GM11168 (cell line): Measurements from ENCODE around the gene ANGPTL4.

ENCODE experiments used
- in situ Hi-C: fragments of 300-500 bp; cut with MboI; formaldehyde crosslinking; loops from one replicate; pipeline ENCODE4 v1.12.0; 2022; ENCODE audit warnings: low sequenced_read_pairs; ENCODE audit not compliant: unreplicated experiment

Gene ANGPTL4

GRCh38 chr19:8412783-8413628, 49.1 kb downstream of the ANGPTL4 start, which contains the start of gene MARCHF2:
Gene MARCHF2 (plus strand): TSS chr19:8413305. CDS start chr19:8421841, 8,536 bp downstream.
- in situ Hi-C loops: loop anchor here (10.0 kb wide), 1 partner anchor 92 kb away; the partner anchor contains the start of gene PRAM1

- in situ Hi-C loops: loop anchor here (10.0 kb wide), 1 partner anchor 91 kb away; the partner anchor contains the start of gene PRAM1
These were observed 49.7 kb downstream of the ANGPTL4 start for GRCh38 chr19:8413629-8413995.

- in situ Hi-C loops: loop anchor here (10.0 kb wide), 1 partner anchor 88 kb away; the partner anchor contains the start of gene PRAM1
These were observed 52.8 kb downstream of the ANGPTL4 start for GRCh38 chr19:8416796-8417195.

- in situ Hi-C loops: no loop called here
These were observed 57.8 kb downstream of the ANGPTL4 start for GRCh38 chr19:8421484-8422461.

- in situ Hi-C loops: no loop called here
These were observed 59.9 kb downstream of the ANGPTL4 start for GRCh38 chr19:8423817-8424223.
